ENCODE results near the gene PDCD4. TPM values are rescaled to one million over a fixed set of nuclear protein-coding genes. Genes with fewer than 3 reads are reported as not detected.

PDCD4 gene
- total RNA-seq, 1 donor from 2014 or later: 106 TPM

DNA sequence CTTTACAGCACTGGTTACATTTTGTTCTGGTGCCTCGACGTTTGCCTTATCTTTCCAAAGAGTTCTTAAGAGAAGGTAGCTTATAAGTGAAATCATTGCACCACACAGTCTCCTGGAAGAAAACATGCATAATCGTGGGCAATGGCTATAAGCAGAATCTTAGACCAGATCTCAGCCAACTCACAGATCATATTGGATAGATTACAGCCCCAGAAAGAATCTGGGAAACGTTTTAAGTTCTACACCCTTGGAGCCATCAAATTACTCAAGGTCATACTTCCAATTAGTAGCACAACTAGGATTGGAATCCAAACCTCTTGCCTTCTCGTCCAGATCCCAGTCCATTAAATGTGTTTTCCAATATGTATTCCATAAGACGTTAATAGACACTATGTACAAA, 8.8 kb upstream of the PDCD4 start:
- Mint-ChIP-seq H3K4me1 (ENCODE audit: unreplicated experiment) (peaks cover 59% of the 10 kb centered on the region), H3K27ac (ENCODE audit: unreplicated experiment) (no peak overlapping the region), H3K36me3 (ENCODE audit: unreplicated experiment) (no peaks in the 10 kb centered on the region), H3K4me3 (ENCODE audit: unreplicated experiment) (no peak overlapping the region), H3K9me3 (ENCODE audit: unreplicated experiment) (no peaks in the 10 kb centered on the region), H3K27me3 (ENCODE audit: unreplicated experiment) (no peaks in the 10 kb centered on the region)
- DNase-seq (ENCODE audit: extremely low spot score, unreplicated experiment): no peak
- TF ChIP-seq, protein P1, sequence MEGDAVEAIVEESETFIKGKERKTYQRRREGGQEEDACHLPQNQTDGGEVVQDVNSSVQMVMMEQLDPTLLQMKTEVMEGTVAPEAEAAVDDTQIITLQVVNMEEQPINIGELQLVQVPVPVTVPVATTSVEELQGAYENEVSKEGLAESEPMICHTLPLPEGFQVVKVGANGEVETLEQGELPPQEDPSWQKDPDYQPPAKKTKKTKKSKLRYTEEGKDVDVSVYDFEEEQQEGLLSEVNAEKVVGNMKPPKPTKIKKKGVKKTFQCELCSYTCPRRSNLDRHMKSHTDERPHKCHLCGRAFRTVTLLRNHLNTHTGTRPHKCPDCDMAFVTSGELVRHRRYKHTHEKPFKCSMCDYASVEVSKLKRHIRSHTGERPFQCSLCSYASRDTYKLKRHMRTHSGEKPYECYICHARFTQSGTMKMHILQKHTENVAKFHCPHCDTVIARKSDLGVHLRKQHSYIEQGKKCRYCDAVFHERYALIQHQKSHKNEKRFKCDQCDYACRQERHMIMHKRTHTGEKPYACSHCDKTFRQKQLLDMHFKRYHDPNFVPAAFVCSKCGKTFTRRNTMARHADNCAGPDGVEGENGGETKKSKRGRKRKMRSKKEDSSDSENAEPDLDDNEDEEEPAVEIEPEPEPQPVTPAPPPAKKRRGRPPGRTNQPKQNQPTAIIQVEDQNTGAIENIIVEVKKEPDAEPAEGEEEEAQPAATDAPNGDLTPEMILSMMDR (IDR thresholded peaks at IDR 0.05): no peak

DNA sequence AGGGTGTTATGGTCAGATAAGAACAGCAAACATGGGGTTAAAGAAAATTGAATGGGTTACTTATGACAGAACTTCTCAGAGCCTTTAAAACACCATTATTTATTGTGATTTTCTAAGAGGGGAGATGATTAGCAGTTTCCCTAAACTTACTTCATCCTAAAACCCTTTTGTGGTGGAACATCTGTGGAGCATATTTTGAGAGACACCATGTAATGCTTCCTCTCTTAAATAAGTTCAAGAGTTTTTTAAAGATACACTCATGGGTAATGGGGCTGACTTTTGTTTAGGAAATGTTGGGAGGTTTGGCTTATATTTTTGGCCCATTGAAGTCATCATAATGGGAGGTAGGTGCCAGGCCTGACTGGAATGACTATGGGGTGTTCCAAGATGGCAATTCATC, 8.4 kb upstream of the PDCD4 start:
- Mint-ChIP-seq H3K9me3 (ENCODE audit: unreplicated experiment) (no peaks in the 10 kb centered on the region), H3K4me3 (ENCODE audit: unreplicated experiment) (no peak overlapping the region), H3K36me3 (ENCODE audit: unreplicated experiment) (no peaks in the 10 kb centered on the region), H3K4me1 (ENCODE audit: unreplicated experiment) (peaks cover 59% of the 10 kb centered on the region), H3K27ac (ENCODE audit: unreplicated experiment) (no peak overlapping the region), H3K27me3 (ENCODE audit: unreplicated experiment) (no peaks in the 10 kb centered on the region)
- TF ChIP-seq, protein P1 (IDR thresholded peaks at IDR 0.05): no peak
- DNase-seq (ENCODE audit: extremely low spot score, unreplicated experiment): no peak

DNA sequence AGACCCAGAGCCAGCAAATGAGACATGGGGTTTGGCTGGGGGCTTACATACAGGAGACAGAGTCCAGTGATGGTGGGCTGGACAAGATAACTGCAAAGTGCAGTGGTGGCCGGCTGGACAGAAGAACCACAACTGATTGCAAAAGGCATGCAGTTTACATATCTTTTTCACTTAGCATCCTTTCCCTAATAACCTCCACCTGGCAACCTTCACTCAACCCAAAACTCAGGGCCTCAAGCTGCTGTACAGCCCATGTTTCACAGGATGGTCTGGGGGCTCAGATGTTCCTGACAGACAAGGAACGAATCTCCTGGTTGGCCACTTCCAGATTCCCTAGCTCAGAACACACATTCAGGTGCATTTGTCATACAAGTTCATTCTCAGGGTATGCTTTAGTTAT, 7.8 kb upstream of the PDCD4 start:
- Mint-ChIP-seq H3K4me3 (ENCODE audit: unreplicated experiment) (no peak overlapping the region), H3K4me1 (ENCODE audit: unreplicated experiment) (peaks cover 58% of the 10 kb centered on the region), H3K36me3 (ENCODE audit: unreplicated experiment) (no peaks in the 10 kb centered on the region), H3K27me3 (ENCODE audit: unreplicated experiment) (no peaks in the 10 kb centered on the region), H3K27ac (ENCODE audit: unreplicated experiment) (no peak overlapping the region), H3K9me3 (ENCODE audit: unreplicated experiment) (no peaks in the 10 kb centered on the region)
- no peak for DNase-seq (ENCODE audit: extremely low spot score, unreplicated experiment)
- TF ChIP-seq, protein P1 (IDR thresholded peaks at IDR 0.05): no peak

DNA sequence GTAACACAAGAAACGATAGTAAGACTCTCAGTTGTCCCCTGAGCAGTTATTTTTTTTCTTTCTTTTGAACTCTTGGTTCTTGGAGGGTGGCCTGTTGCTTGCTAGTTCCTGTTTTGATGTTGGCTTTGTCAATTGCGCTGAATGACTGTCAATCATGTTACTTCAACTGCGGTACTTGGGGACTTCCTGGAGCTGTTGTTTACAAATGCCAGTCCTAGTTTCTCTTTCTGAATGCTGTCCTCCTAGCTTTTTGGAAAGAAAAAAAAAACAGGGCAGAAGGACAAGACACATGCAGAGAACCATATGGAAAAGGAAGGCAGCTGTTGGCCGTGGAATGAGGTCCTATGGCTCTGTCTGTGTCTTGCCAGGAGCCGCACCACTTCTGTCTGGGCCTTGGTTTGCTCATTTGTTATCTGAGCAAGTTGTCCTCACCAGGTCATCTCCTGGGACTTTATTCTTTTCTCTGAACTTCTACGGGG, 7.0 kb upstream of the PDCD4 start:
- TF ChIP-seq, protein P1 (IDR thresholded peaks at IDR 0.05): no peak
- Mint-ChIP-seq H3K4me1 (ENCODE audit: unreplicated experiment) (peaks cover 51% of the 10 kb centered on the region), H3K36me3 (ENCODE audit: unreplicated experiment) (no peaks in the 10 kb centered on the region), H3K9me3 (ENCODE audit: unreplicated experiment) (no peaks in the 10 kb centered on the region), H3K27ac (ENCODE audit: unreplicated experiment) (peak overlapping the region; percentile 83), H3K27me3 (ENCODE audit: unreplicated experiment) (no peaks in the 10 kb centered on the region), H3K4me3 (ENCODE audit: unreplicated experiment) (peak overlapping the region; percentile 39)
- no peak for DNase-seq (ENCODE audit: extremely low spot score, unreplicated experiment)

DNA sequence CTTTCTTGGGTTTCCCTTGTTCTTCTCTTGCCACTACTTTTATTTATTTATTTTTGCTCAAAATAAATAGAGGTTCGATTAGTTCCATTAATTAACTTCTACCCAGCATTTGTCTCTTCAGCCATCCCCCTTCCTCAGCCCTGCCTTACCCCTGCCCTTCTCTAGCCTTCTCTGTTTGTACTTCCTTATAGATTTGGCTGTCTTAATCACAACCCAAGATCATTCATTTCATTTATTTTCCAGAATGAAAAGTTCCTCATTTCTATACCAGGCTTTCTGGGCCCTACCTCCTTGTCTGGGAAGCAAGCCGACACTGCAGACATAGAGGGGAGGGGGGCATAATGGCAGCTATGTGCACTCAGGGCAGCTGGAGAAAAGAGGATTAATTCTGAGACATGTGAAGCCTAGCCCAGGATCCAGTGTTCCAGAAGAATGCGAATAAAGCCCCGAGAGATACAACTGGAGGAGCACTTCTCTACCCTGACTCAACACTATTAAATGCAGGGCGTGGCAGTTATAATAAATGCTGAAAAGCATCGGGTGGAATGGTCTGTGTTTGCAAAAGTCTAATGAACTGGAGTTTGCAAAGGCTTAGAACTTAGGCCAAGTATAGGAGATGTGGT, 6.4 kb upstream of the PDCD4 start:
- Mint-ChIP-seq H3K36me3 (ENCODE audit: unreplicated experiment) (no peaks in the 10 kb centered on the region), H3K4me3 (ENCODE audit: unreplicated experiment) (no peak overlapping the region), H3K27me3 (ENCODE audit: unreplicated experiment) (no peaks in the 10 kb centered on the region), H3K4me1 (ENCODE audit: unreplicated experiment) (peaks cover 45% of the 10 kb centered on the region), H3K9me3 (ENCODE audit: unreplicated experiment) (no peaks in the 10 kb centered on the region), H3K27ac (ENCODE audit: unreplicated experiment) (peak overlapping the region; percentile 83)
- DNase-seq (ENCODE audit: extremely low spot score, unreplicated experiment): no peak
- TF ChIP-seq, protein P1 (IDR thresholded peaks at IDR 0.05): no peak
